ENCODE results near the gene MED28. TPM values are rescaled to one million over a fixed set of nuclear protein-coding genes. Genes with fewer than 3 reads are reported as not detected.
"Not testable (repeated sequence)": the region's sequence is repeated elsewhere in the genome, so short reads cannot be mapped to it uniquely, and the experiment has no call there.

MED28 gene
- total RNA-seq, 2 experiments from 2014 or later = 43.0 to 58.0 TPM

DNA sequence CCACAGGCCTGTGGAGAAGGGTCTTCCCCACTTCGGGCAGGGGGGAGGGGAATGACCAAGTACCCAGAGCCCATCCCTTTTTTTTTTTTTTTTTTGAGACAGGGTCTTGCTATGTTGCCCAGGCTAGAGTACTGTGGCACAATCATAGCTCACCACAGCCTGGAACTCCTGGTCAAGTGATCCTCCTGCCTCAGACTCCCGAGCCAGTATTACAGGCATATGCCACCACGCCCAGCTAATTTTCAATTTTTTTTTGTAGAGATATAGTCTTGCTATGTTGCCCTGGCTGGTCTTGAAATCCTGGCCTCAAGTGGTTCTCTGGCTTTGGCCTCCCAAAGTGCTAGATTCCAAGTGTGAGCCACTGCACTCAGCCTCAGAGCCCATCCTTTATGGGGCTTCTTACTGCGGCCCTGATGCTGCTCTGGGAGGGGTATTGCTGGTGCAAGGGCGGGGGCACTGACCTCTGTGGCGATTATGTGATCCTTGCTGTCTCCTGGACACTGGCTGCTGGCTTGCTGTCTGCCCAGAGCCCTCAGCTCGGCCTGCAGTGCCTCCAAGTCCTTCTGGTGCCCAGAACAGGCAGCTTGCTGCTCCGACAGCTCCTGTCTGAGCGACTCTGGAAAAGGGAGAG lies 32.9 kb downstream of the MED28 start:
- Mint-ChIP-seq H3K27me3 (no peaks in the 10 kb centered on the region), H3K4me1 (peaks cover 9% of the 10 kb centered on the region), H3K36me3 (ENCODE audit: low read depth) (peaks cover 4% of the 10 kb centered on the region), H3K27ac (no peak overlapping the region), H3K9me3 (ENCODE audit: low read depth) (no peaks in the 10 kb centered on the region), H3K4me3 (no peak overlapping the region)
- DNase-seq (no peak), ATAC-seq (no peak)
- intact Hi-C loops (cut with DNase I, micrococcal nuclease) = no loop called here
- CTCF ChIA-PET = no interaction called here
- POLR2A ChIA-PET = no interaction called here

DNA sequence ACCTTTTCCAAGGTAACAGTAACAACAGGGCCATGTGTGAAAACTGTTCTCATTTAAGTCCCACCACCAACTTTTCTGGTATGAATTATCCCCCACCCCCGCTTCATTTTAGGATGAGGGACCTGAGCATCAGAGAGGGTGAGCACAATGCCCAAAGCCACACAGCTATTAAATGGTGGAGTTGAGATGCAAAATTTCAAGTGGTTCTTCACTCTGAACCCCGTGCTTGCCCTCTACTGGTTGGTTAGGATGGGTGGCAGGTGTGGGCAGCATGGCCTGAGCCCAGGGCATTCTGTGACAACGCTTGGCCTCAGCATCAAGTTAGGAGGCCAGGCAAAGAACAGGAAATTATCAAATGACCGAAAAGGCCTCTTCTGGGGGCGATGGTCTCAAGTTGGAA lies 33.5 kb downstream of the MED28 start:
- DNase-seq = no peak
- Mint-ChIP-seq H3K9me3 (ENCODE audit: low read depth) (no peaks in the 10 kb centered on the region), H3K27me3 (no peaks in the 10 kb centered on the region), H3K4me3 (no peak overlapping the region), H3K36me3 (ENCODE audit: low read depth) (no peaks in the 10 kb centered on the region), H3K4me1 (peaks cover 9% of the 10 kb centered on the region), H3K27ac (no peak overlapping the region)
- ChIA-PET POLR2A (no interaction called here), CTCF (no interaction called here)
- intact Hi-C loops (cut with DNase I, micrococcal nuclease) = no loop called here
- peak; percentile 23 for ATAC-seq

DNA sequence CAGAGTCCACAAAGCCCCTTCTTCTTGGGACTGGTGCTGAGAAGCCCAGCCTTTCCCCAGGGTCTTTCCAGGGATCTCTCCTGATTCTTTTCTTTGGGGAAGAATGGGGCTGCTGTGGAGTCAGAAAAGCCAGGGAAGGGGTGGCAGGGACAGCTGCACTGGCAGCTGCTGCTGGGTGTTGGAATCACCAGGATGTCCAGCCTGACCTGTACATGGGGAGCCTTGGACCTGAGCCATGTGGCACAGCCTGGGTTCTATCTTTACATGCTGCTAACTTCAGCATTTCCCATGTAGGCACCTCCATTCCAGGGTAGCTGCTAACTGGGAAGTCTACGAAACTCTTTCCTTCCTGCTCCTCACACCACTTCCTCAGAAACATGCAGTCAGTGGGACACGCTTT lies 36.0 kb downstream of the MED28 start:
- ATAC-seq = no peak
- POLR2A ChIA-PET = no interaction called here
- Mint-ChIP-seq H3K27me3 (no peaks in the 10 kb centered on the region), H3K4me3 (no peak overlapping the region), H3K27ac (no peak overlapping the region), H3K4me1 (peaks cover 9% of the 10 kb centered on the region), H3K9me3 (ENCODE audit: low read depth) (no peaks in the 10 kb centered on the region), H3K36me3 (ENCODE audit: low read depth) (no peaks in the 10 kb centered on the region)
- CTCF ChIA-PET = no interaction called here
- DNase-seq = no peak
- intact Hi-C loops (cut with DNase I, micrococcal nuclease) = no loop called here

DNA sequence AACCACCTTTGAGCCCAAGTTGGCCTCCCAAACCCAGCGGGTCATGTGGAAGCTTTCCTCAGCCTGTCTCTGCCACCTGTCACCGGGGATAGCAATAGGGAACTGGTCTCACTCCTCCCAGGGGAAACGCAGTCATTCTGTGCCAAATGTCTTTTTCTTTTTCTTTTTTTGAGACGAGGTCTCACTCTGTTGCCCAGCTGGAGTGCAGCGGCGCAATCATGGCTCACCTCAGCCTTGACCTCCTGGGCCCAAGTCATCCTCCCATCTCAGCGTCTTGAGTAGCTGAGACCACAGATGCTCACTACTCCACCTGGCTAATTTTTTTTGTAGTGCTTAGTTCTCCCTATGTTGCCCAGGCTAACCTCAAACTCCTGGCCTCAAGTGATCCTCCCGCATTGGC lies 40.3 kb downstream of the MED28 start:
- POLR2A ChIA-PET = no interaction called here
- DNase-seq (no peak), ATAC-seq (no peak)
- H3K4me3 Mint-ChIP-seq = no peak overlapping the region
- peaks cover 9% of the 10 kb centered on the region for H3K4me1 Mint-ChIP-seq
- peaks cover 2% of the 10 kb centered on the region for H3K27me3 Mint-ChIP-seq
- H3K36me3 Mint-ChIP-seq (ENCODE audit: low read depth) = no peaks in the 10 kb centered on the region
- H3K27ac Mint-ChIP-seq = no peak overlapping the region
- H3K9me3 Mint-ChIP-seq (ENCODE audit: low read depth) = no peaks in the 10 kb centered on the region
- CTCF ChIA-PET = interaction anchor here (0.7 kb wide), 1 partner anchor 596 kb away, joined by 4 read pairs; no protein-coding TSS in a partner anchor
- intact Hi-C loops (cut with DNase I, micrococcal nuclease) = no loop called here

DNA sequence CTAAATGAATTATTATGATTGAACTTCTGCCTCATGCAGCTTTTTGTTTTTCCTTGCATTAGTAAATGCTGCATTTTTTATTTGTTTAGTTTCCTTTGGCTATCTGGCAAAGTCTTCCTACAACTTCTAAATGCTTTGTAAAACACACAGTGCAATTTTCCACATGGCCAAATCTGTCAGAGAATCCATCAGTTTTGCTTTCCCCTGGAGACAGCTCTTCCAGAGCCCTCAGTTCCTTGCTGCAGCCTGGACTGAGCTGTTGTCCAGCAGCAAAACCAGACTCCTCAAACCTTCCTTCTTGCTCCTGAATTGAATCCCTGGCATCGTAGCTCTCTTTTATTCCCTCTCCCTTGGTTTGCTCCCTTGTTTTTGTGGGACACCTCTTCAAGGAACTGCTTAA lies 42.6 kb downstream of the MED28 start:
- ATAC-seq (no peak), DNase-seq (no peak)
- intact Hi-C loops (cut with DNase I, micrococcal nuclease) = no loop called here
- Mint-ChIP-seq H3K4me3 (no peak overlapping the region), H3K27me3 (peaks cover 2% of the 10 kb centered on the region), H3K36me3 (ENCODE audit: low read depth) (no peaks in the 10 kb centered on the region), H3K4me1 (no peaks in the 10 kb centered on the region), H3K9me3 (ENCODE audit: low read depth) (no peaks in the 10 kb centered on the region), H3K27ac (no peak overlapping the region)
- POLR2A ChIA-PET = no interaction called here
- CTCF ChIA-PET = interaction anchor here (0.9 kb wide), 1 partner anchor 210 kb away, joined by 3 read pairs; no protein-coding TSS in a partner anchor

DNA sequence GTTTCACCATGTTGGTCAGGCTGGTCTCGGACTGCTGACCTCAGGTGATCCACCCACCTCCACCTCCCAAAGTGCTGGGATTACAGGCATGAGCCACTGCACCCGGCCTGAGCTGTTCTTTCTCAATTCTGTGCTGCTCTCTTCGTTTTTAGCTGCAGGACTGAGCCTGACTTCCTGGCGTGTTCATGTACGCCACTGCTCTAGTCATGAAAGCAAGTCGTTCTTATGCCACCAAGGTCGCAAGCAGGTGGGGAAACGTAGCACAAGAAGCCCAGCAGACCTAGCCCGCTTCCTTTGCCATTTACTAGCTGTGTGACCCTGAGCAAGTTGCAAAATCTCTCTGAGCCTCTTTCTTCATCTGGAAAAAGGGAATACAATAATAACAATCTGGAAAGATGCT lies 43.4 kb downstream of the MED28 start:
- H3K27me3 Mint-ChIP-seq = peaks cover 2% of the 10 kb centered on the region
- intact Hi-C loops (cut with DNase I, micrococcal nuclease) = no loop called here
- DNase-seq = no peak
- no peaks in the 10 kb centered on the region for H3K9me3 Mint-ChIP-seq (ENCODE audit: low read depth)
- no peaks in the 10 kb centered on the region for H3K4me1 Mint-ChIP-seq
- no peak overlapping the region for H3K27ac Mint-ChIP-seq
- CTCF ChIA-PET = no interaction called here
- no peaks in the 10 kb centered on the region for H3K36me3 Mint-ChIP-seq (ENCODE audit: low read depth)
- POLR2A ChIA-PET = no interaction called here
- ATAC-seq = no peak
- H3K4me3 Mint-ChIP-seq = no peak overlapping the region

DNA sequence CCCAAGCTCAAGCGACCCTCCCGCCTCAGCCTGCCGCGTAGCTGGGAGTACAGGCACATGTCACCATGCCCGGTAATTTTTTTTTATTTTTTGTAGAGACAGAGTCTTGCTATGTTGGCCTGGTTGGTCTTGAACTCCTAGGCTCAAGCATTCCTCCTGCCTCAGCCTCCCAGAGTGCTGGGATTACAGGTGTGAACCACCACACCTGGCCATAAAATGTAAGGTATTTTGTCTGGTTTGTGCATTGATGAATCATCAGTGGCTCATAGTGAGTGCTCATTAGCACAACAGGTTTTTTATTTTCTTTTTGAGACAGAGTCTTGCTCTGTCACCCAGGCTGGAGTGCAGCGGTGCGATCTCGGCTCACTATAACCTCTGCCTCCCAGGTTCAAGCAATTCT lies 44.8 kb downstream of the MED28 start:
- H3K4me3 Mint-ChIP-seq; DNase-seq; intact Hi-C loops (cut with DNase I, micrococcal nuclease); POLR2A ChIA-PET; H3K4me1 Mint-ChIP-seq; H3K36me3 Mint-ChIP-seq (ENCODE audit: low read depth); H3K27ac Mint-ChIP-seq; ATAC-seq; H3K27me3 Mint-ChIP-seq; H3K9me3 Mint-ChIP-seq (ENCODE audit: low read depth); CTCF ChIA-PET: not testable (repeated sequence)

DNA sequence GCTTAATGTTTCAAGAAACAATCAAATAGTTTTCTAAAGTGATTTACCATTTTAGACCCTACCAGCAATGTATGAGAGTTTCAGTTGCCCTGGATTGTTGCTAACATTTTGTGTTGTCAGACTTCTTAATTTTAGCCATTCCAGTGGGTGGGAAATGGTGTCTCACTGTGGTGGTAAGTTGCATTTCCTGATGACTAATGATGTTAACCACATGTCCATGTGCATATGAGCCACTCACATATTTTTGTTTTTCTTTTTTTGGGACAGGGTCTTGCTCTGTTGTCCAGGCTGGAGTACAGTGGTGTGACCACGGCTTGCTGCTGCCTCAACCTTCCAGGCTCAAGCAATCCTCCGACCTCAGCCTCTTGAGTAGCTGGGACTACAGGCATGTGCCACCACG lies 48.3 kb downstream of the MED28 start:
- intact Hi-C loops (cut with DNase I, micrococcal nuclease) = no loop called here
- no peak for DNase-seq
- H3K36me3 Mint-ChIP-seq (ENCODE audit: low read depth) = no peaks in the 10 kb centered on the region
- peak; percentile 26 for ATAC-seq
- no peak overlapping the region for H3K4me3 Mint-ChIP-seq
- H3K27ac Mint-ChIP-seq = no peak overlapping the region
- ChIA-PET POLR2A (no interaction called here), CTCF (no interaction called here)
- H3K9me3 Mint-ChIP-seq (ENCODE audit: low read depth) = no peaks in the 10 kb centered on the region
- H3K27me3 Mint-ChIP-seq = peaks cover 2% of the 10 kb centered on the region
- no peaks in the 10 kb centered on the region for H3K4me1 Mint-ChIP-seq

DNA sequence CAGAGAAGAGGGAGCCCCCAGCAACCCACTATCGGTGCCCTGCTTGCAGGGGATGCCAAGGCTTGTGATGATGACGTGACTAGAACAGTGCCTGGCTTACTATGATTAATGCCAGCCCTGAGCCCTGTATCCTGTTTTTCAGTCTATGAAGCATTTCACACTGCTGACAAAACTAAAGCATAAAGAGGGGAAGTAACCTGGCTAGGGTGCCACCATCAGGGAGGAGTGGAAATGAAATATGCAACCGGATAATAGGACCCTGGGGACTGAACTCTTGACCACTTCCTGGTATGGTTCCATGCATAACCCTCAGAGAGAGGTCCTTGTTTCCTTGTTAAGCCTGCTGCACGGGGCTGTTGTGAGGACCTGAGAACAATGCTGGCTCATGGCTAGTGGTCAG lies 50.3 kb downstream of the MED28 start:
- Mint-ChIP-seq H3K4me3 (no peak overlapping the region), H3K27me3 (peaks cover 8% of the 10 kb centered on the region), H3K36me3 (ENCODE audit: low read depth) (no peaks in the 10 kb centered on the region), H3K27ac (no peak overlapping the region), H3K4me1 (no peaks in the 10 kb centered on the region), H3K9me3 (ENCODE audit: low read depth) (no peaks in the 10 kb centered on the region)
- CTCF ChIA-PET = no interaction called here
- ATAC-seq = peak; percentile 47
- intact Hi-C loops (cut with DNase I, micrococcal nuclease) = no loop called here
- DNase-seq = no peak
- POLR2A ChIA-PET = no interaction called here

DNA sequence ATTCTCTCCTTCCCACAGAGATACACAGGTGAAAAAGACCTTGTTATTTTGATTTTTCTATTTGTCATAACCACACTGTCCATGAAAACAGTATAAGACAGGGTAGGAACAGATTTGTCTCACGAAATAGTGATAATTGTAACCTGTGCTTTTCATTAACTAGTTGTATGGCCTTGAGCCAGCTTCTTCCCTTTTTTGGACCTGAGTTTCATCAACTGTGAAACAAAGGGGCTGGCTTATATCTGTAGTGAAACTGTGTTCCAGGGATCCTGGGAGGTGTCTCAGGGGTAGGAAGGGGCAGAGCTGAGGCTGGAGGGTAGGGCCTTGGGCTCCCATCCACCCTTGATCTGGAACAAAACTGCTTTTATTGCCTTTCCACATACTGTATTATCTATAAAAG lies 50.9 kb downstream of the MED28 start:
- no peaks in the 10 kb centered on the region for H3K4me1 Mint-ChIP-seq
- no peak overlapping the region for H3K27ac Mint-ChIP-seq
- H3K9me3 Mint-ChIP-seq (ENCODE audit: low read depth) = no peaks in the 10 kb centered on the region
- ChIA-PET CTCF (no interaction called here), POLR2A (no interaction called here)
- H3K36me3 Mint-ChIP-seq (ENCODE audit: low read depth) = no peaks in the 10 kb centered on the region
- ATAC-seq (no peak), DNase-seq (no peak)
- H3K4me3 Mint-ChIP-seq = no peak overlapping the region
- H3K27me3 Mint-ChIP-seq = peaks cover 8% of the 10 kb centered on the region
- intact Hi-C loops (cut with DNase I, micrococcal nuclease) = no loop called here

DNA sequence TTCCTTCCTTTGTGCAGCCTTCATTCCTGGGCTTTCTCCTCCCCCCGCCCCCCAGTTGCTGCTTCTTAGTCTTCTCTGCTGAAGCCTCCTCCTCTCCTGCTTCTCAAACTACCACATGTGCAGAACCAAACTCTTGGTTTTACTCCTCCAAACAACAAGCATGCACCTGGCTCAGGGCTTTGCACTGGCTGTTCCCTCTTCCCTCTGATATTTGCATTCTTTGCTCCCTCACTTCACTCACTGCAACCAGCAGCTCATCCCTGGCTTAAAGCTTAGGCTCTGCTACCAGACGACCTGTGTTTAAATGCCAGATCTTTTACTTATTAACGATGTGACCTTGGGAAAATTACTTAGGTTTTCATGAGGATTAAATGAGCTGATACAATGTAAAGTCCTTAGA lies 51.4 kb downstream of the MED28 start:
- CTCF ChIA-PET = no interaction called here
- no peak overlapping the region for H3K4me3 Mint-ChIP-seq
- no peaks in the 10 kb centered on the region for H3K9me3 Mint-ChIP-seq (ENCODE audit: low read depth)
- no peaks in the 10 kb centered on the region for H3K36me3 Mint-ChIP-seq (ENCODE audit: low read depth)
- POLR2A ChIA-PET = no interaction called here
- peaks cover 11% of the 10 kb centered on the region for H3K27me3 Mint-ChIP-seq
- H3K4me1 Mint-ChIP-seq = no peaks in the 10 kb centered on the region
- intact Hi-C loops (cut with DNase I, micrococcal nuclease) = no loop called here
- no peak overlapping the region for H3K27ac Mint-ChIP-seq
- DNase-seq = no peak
- ATAC-seq = no peak

DNA sequence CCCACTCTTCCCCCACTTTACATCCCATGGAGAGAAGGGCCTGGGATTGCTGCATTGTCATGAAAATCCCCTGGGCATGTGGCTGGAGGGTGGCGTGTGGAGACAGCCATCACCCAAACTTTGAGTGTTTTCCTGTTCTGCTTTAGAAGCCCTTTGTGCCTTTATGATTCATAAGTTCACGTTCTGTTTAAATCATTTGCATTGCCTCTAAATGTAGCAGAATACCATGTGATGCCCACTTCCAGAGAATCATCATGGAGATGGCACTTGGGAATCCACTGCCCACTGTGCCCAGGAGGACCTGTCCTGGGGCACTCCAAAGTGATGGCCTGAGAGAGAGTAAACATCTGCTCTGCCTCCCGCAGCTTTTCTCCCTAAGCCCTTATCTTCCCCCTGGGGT lies 52.8 kb downstream of the MED28 start:
- intact Hi-C loops (cut with DNase I, micrococcal nuclease) = no loop called here

More for the DNA sequence above, 52.8 kb downstream of the MED28 start:
- POLR2A ChIA-PET = interaction anchor here (0.6 kb wide), 1 partner anchor 18 kb away, joined by 11 read pairs; no protein-coding TSS in a partner anchor
- H3K4me3 Mint-ChIP-seq = no peak overlapping the region
- H3K9me3 Mint-ChIP-seq (ENCODE audit: low read depth) = peaks cover 9% of the 10 kb centered on the region
- peaks cover 18% of the 10 kb centered on the region for H3K27me3 Mint-ChIP-seq
- CTCF ChIA-PET = no interaction called here
- ATAC-seq (no peak), DNase-seq (no peak)
- H3K36me3 Mint-ChIP-seq (ENCODE audit: low read depth) = peaks cover 4% of the 10 kb centered on the region
- no peaks in the 10 kb centered on the region for H3K4me1 Mint-ChIP-seq
- H3K27ac Mint-ChIP-seq = no peak overlapping the region
